Peyer's patch (tissue), 4 donors: ENCODE measurements around the gene ATCAY.

Source experiments
- POLR2A ChIP-seq, 2 donors: fragments of 450-650 bp; IDR thresholded peaks; one replicate each; pipeline ENCODE4 v1.5.1; 2017; ENCODE audit warnings: antibody characterized with exemption in 2 of 2, mild to moderate bottlenecking in 2 of 2, moderate library complexity in 2 of 2
- TF ChIP-seq, protein P1 (sequence below), 6 experiments: fragments of 450-650 bp in 4 of 6; fragments of 200-600 bp in 2 of 6; sonication (generic) in 1 of 6; IDR thresholded peaks; one replicate each; pipeline ENCODE4 v1.5.1; 2017 to 2019; ENCODE audit warnings: antibody characterized with exemption in 6 of 6, mild to moderate bottlenecking in 3 of 6, moderate library complexity in 1 of 6

DNA sequence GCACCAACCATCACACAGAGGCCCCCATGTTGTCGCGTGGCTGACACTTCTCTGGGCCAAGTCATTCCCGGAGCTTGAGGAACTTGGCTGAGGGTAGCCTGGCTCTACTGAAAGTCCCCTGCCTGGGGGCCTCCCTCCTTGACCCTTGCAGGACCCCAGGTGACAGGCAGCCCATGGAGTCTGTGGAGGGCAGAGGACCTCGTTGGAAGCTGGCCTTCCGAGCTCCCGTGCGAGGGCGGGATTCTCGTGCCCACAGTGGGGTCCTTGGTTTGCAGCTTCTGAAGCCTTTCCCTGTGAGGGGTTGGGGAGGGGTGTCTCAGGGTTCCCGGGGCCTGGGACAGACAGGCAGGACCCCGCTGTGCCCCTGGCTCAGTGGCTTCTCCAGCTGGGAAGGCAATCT is 68.8 kb downstream of the ATCAY start:
- TF ChIP-seq, protein P1, sequence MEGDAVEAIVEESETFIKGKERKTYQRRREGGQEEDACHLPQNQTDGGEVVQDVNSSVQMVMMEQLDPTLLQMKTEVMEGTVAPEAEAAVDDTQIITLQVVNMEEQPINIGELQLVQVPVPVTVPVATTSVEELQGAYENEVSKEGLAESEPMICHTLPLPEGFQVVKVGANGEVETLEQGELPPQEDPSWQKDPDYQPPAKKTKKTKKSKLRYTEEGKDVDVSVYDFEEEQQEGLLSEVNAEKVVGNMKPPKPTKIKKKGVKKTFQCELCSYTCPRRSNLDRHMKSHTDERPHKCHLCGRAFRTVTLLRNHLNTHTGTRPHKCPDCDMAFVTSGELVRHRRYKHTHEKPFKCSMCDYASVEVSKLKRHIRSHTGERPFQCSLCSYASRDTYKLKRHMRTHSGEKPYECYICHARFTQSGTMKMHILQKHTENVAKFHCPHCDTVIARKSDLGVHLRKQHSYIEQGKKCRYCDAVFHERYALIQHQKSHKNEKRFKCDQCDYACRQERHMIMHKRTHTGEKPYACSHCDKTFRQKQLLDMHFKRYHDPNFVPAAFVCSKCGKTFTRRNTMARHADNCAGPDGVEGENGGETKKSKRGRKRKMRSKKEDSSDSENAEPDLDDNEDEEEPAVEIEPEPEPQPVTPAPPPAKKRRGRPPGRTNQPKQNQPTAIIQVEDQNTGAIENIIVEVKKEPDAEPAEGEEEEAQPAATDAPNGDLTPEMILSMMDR (IDR thresholded peaks at IDR 0.05), result no peak
- no peak for TF ChIP-seq POLR2A (IDR thresholded peaks at IDR 0.05)
